SK-N-SH treated with all-trans-retinoic acid at 6 μM for 48 hours (cell line): ENCODE data around the gene KIFAP3.
A peak's percentile ranks its signal among the peaks of the same experiment; 100 is the strongest.
"Not testable (repeated sequence)": the region's sequence is repeated elsewhere in the genome, so short reads cannot be mapped to it uniquely, and the experiment has no call there.

Source experiments
- ATAC-seq: fragments of 200-7000 bp; cut with Tn5 transposase; 3 replicates; pipeline ENCODE4 v1.9.1; 2020; ENCODE audit warnings: mild to moderate bottlenecking, moderate library complexity
- ARNTL ChIP-seq: fragments of 450-650 bp; formaldehyde crosslinking; IDR thresholded peaks from 2 replicates; pipeline ENCODE4 v1.5.0; 2020; ENCODE audit warnings: low read depth, mild to moderate bottlenecking, moderate library complexity, borderline replicate concordance
- BACH2 ChIP-seq: fragments of 250-450 bp; sonication (Bioruptor Pico); IDR thresholded peaks from 2 replicates; pipeline ENCODE4 v1.9.0; 2021; ENCODE audit warnings: mild to moderate bottlenecking, borderline replicate concordance
- CREB5 ChIP-seq: fragments of 250-450 bp; sonication (Bioruptor Pico); IDR thresholded peaks from 2 replicates; pipeline ENCODE4 v1.5.1; 2020; ENCODE audit warnings: low read depth, mild to moderate bottlenecking, moderate library complexity
- CSDC2 ChIP-seq: fragments of 250-450 bp; sonication (Bioruptor Pico); IDR thresholded peaks from 2 replicates; pipeline ENCODE4 v1.5.0; 2020; ENCODE audit warnings: mild to moderate bottlenecking, moderate library complexity
- ISL1 ChIP-seq: fragments of 250-450 bp; sonication (Bioruptor Pico); IDR thresholded peaks from 2 replicates; pipeline ENCODE4 v2.1.2; 2022; ENCODE audit warnings: mild to moderate bottlenecking, moderate library complexity
- OSR1 ChIP-seq: fragments of 250-450 bp; sonication (Bioruptor Pico); IDR thresholded peaks from 2 replicates; pipeline ENCODE4 v1.8.0; 2022; ENCODE audit warnings: moderate library complexity, mild to moderate bottlenecking, inconsistent platforms
- PPARA ChIP-seq: fragments of 250-450 bp; sonication (Bioruptor Pico); IDR thresholded peaks from 2 replicates; pipeline ENCODE4 v1.5.0; 2020; ENCODE audit warnings: mild to moderate bottlenecking, borderline replicate concordance
- RARB ChIP-seq: fragments of 250-450 bp; sonication (Bioruptor Pico); IDR thresholded peaks from 2 replicates; pipeline ENCODE4 v1.8.0; 2021; ENCODE audit warnings: mild to moderate bottlenecking, moderate library complexity
- SNAI2 ChIP-seq: fragments of 250-450 bp; sonication (Bioruptor Pico); IDR thresholded peaks from 2 replicates; pipeline ENCODE4 v1.5.0; 2020; ENCODE audit warnings: mild to moderate bottlenecking, moderate library complexity
- TOX ChIP-seq: fragments of 250-450 bp; sonication (Bioruptor Pico); IDR thresholded peaks from 2 replicates; pipeline ENCODE4 v1.8.0; 2021; ENCODE audit warnings: mild to moderate bottlenecking, moderate library complexity, borderline replicate concordance
- TSHZ2 ChIP-seq: fragments of 250-450 bp; sonication (Bioruptor Pico); IDR thresholded peaks from 2 replicates; pipeline ENCODE4 v1.5.0; 2020; ENCODE audit warnings: mild to moderate bottlenecking, moderate library complexity
- ZC3H10 ChIP-seq: fragments of 250-450 bp; sonication (Bioruptor Pico); IDR thresholded peaks from 2 replicates; pipeline ENCODE4 v1.5.1; 2021; ENCODE audit warnings: mild to moderate bottlenecking, moderate library complexity
- ZNF8 ChIP-seq: fragments of 450-650 bp; formaldehyde crosslinking; IDR thresholded peaks from 2 replicates; pipeline ENCODE4 v1.5.0; 2020; ENCODE audit warnings: mild to moderate bottlenecking, moderate library complexity

The KIFAP3 gene

GRCh38 chr1:169878498-169878897, 196.0 kb downstream of the KIFAP3 start:
- TF ChIP-seq ARNTL (no peak), RARB (CRISPR knock-in tag) (no peak)
- ATAC-seq = peak; percentile 28

- TF ChIP-seq ZNF8 (CRISPR knock-in tag) (no peak), TOX (CRISPR knock-in tag) (peak; percentile 48; the same call in 1 of the 2 replicates), CSDC2 (CRISPR knock-in tag) (no peak), TSHZ2 (CRISPR knock-in tag) (no peak), ISL1 (CRISPR knock-in tag) (no peak), ZC3H10 (CRISPR knock-in tag) (peak; percentile 63), CREB5 (CRISPR knock-in tag) (no peak)
- peak; percentile 82 for ATAC-seq
Measured at GRCh38 chr1:169877800-169878491, 196.5 kb downstream of the KIFAP3 start.

GRCh38 chr1:169874229-169874628, 200.3 kb downstream of the KIFAP3 start:
- TF ChIP-seq TOX (CRISPR knock-in tag) (0 out of 2 replicates have a peak, but pooled peaks have one; percentile 34), CREB5 (CRISPR knock-in tag) (no peak), ARNTL (no peak), OSR1 (0 out of 2 replicates have a peak, but pooled peaks have one; percentile 37)
- ATAC-seq = peak; percentile 75

GRCh38 chr1:169873582-169874199, 200.8 kb downstream of the KIFAP3 start:
- TF ChIP-seq ZC3H10 (CRISPR knock-in tag) (0 out of 2 replicates have a peak, but pooled peaks have one; percentile 9), BACH2 (CRISPR knock-in tag) (no peak), ZNF8 (CRISPR knock-in tag) (no peak), CREB5 (CRISPR knock-in tag) (no peak)
- peak; percentile 46 for ATAC-seq

GRCh38 chr1:169872906-169873305, 201.6 kb downstream of the KIFAP3 start:
- TF ChIP-seq SNAI2 (CRISPR knock-in tag) = no peak
- no peak for TF ChIP-seq PPARA
- no peak for TF ChIP-seq CSDC2 (CRISPR knock-in tag)
- no peak for TF ChIP-seq TOX (CRISPR knock-in tag)
- ATAC-seq = no peak

GRCh38 chr1:169871988-169872387, 202.5 kb downstream of the KIFAP3 start:
- not testable (repeated sequence) for ATAC-seq
